CD4-positive, alpha-beta T cell treated with Interleukin-2 at 100 ng/mL for 4 hours (primary cell): ENCODE data around the gene KCNMB1.
"Not testable (repeated sequence)": the region's sequence is repeated elsewhere in the genome, so short reads cannot be mapped to it uniquely, and the experiment has no call there.

Experiments
- DNase-seq: peaks from one replicate; pipeline ENCODE4 v3.0.0-alpha.2; 2020; ENCODE audit warnings: low spot score

Gene KCNMB1

DNA sequence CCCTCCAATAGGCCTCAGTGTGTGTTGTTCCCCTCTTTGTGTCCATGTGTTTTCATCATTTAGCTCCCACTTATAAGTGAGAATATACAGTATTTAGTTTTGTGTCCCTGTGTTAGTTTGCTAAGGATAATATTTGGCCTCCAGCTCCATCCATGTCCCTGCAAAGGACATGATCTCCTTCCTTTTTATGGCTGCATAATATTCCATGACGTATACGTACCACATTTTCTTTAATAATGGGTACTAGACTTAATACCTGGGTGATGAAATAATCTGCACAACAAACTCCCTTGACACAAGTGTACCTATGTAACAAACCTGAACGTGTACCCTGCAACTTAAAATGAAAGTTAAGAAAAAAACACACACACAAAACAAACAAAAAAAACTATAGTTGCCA is 12.6 kb downstream of the KCNMB1 start:
- DNase-seq, result not testable (repeated sequence)

DNA sequence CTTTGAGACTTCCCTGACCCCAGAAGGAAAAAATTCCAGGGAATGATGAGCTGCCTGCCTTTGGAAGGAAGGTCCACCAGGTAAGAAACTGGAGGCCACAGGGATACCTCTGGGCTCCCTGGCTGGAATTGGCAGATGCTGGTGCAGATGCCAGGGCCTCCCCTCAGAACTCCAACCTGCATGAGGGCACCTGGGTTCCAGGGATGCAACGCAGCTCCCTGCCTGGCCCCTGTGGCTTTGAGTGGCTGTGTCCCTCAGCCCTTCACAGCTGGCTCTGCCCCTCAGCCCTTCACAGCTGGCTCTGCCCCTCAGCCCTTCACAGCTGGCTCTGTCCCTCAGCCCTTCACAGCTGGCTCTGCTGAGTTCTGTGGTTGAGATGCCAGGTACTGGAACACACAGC is 13.9 kb downstream of the KCNMB1 start:
- DNase-seq, result no peak

DNA sequence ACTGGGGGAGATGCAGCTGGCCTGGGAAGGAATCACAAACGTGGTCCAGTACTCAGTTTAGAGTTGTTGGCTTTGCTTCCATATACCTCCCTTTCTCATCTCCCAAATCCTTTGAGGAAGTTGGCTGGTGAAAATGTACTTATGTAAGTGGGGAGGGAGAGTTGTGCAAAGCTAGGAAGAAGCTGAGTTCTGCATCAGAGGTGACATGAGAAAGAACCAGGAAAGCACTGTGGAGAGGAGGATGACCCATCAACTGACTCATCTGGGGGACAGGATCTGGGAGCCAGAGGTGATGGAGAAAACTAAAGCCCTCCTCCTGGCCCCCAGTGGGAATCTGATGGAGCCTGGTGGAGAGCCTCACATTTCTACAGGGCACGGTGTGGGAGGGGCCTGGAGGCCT is 16.2 kb downstream of the KCNMB1 start:
- no peak for DNase-seq

DNA sequence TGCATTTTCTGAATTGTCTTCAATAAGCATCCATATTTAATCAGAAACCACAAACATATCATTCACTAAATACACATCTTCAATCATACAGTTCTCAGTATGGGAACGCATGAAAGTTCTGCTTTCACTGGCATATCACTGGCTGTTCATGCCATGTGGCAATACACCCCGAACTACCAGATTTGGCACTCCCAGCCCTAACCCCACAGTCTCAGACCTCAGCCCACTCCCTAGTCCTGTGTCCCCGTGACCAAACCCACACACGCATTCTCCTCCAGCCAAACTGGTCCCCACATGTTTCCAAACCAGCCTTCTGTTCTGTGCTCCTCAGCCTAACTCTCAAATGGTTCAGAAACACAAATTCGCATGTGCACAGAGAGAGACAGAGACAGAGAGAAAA is 20.6 kb downstream of the KCNMB1 start:
- no peak for DNase-seq

DNA sequence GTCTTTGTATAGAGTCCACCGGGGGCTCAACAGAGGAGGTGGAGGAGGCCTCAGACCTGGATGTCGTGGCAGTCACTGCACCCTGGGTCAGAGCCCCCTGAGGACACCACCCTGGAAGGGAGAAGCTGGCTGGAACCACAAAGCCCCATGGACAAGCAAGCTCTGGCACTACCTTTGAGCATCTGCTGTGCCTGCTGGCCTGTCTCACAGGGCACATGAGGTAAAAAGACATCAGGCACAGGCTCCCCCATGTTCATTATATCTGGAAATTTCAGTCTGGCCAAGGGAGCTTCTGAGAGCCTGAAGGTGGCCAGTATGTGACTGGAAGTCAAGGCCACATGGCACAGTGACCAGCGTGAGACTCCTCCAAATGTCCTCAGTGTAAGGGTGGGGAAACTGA is 22.9 kb downstream of the KCNMB1 start:
- DNase-seq, result no peak

DNA sequence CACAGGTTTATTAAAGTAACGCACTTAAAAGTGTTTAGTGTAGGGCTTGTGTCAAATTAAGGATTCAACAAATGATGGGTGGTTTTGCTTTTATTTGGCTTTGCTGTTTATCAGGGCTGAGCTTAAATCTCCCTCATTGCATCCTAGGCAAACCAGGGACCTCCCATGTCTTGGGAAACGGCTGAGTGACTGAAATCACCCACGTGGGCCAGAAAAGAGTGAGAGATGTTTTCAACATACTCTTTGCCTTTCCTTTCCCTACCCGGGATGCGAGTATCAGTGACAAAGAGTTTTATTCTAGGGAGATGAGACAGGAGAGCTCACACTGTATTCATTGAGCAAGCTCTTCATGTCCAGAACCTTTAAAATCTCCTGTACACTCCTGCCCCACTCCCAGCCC is 23.3 kb downstream of the KCNMB1 start:
- no peak for DNase-seq

DNA sequence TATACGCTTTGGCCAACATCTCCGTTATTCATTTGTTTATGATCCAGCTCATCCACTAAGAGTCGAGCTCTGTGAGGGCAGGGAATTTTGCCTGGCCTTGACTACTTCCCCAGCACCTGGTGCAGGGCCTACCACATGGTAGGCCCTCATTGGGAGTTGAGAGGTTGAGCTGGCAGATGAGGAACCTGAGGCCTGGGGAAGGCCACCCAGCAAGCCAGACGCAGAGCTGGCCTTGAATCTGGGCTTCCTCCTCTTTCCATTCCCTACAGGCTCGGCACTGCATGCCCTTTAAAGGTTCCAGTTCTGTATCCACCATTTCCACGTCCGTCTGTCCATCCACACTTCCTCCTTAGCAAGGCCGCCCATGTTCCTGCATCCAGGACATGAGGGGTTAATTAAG is 24.2 kb downstream of the KCNMB1 start:
- DNase-seq, result no peak

DNA sequence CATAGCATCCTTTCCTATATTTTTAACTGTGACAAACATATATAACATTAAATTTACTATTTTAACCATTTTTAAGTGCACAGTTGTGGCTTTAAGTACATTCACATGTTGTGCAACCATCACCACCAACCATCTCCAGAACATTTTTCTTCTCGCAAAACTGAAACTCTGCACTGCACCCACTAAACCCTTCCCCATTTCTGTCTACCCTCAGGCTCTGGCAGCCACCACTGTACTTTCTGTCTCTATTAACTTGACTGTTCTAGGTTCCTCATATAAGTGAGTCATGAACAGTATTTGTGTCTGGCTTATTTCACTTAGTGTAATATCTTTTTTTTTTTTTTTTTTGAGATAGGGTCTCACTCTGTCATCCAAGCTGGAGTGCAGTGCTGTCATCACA is 25.5 kb downstream of the KCNMB1 start:
- no peak for DNase-seq

DNA sequence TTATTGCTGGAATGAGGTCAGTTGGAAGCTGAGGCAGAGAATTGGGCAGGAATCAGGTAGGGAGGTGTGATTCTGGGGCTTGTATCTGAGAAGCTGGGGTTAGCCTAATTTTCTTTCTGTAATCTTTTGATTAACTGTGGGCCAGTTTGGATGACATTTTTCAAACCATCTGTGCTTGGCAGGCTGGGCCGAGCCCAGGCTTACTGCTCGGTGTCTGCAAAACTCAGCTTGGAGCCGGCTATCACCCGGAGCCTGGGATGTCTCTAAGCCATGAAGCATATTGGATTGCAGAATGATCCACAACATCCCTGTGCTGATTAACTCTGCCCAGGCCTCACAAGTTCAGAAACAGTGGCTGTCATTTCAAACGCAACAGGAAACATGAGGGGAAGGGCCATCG is 26.5 kb downstream of the KCNMB1 start:
- DNase-seq, result no peak

DNA sequence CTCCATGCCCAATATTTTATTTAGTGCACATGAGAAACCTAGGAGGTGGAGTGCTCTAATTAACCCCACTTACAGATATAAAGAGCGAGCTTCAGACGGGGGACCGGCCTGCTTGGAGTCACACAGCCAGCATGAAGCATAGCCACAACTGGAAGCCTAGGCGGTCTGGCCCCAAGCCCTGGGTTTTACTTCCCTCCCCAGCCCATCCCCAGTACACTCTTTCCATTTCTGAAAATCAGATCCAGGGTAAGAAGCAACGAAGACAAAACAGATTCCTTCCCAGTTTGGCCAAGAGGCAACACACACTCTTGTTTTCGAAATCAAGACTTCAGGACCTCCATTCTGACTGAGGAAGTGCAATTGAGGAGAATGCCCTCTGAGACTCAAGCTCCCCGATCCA is 27.1 kb downstream of the KCNMB1 start:
- DNase-seq, result no peak

DNA sequence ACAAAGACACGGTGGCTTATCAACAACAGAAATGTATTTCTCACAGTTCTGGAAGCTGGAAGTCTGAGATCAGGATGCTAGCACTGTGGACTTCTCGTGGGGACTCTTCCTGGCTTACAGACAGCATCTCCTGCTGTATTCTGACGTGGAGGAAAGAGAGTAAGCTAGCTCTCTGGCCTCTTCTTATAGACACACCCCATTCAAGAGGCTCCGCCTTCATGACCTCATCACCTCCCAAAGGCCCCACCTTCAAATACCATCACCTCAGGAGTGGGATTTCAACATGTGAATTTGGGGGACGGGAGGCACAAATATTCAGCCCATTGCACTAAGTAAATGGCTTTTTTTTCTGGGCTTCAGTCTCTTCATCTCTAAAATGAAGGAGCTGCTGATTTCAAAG is 27.6 kb downstream of the KCNMB1 start:
- no peak for DNase-seq

DNA sequence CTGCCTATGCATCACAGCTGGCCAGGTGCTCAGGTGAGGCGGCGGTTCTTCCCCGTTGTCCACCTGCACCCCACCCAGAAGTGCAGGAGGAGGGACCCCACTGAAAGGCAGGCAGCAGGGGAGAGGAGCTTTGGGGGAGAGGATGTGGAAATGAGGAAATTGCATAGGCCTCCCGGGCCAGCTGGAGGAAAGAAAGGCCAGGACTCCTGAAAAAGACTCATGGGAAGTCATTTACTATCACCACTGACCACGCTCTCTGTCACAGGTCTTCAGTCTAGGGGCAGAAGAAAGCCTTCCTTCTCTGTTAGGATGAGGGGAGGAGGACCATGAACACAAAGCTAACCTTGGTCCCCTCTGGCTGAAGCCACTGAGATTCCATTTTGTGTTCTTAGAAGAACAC is 28.1 kb downstream of the KCNMB1 start:
- no peak for DNase-seq

DNA sequence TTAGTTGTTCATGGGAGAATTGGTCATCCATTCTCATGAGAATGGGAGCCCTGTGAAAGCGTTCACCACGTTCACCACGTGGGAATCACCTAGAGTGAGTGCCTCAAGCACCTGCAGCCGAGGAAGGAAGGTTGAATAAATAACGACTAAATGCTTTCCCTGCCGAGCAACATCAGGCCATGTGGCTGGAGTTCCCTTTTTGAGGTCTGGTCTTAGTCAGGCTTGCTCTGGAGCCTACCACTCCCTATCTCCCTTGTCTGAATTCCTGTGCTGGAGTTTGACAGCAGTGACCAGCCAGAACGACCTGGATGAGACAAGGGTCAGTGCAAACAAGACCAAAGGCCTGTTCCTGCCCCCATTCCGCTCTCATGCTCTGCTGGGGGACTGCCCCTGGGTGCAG is 28.5 kb downstream of the KCNMB1 start:
- no peak for DNase-seq

DNA sequence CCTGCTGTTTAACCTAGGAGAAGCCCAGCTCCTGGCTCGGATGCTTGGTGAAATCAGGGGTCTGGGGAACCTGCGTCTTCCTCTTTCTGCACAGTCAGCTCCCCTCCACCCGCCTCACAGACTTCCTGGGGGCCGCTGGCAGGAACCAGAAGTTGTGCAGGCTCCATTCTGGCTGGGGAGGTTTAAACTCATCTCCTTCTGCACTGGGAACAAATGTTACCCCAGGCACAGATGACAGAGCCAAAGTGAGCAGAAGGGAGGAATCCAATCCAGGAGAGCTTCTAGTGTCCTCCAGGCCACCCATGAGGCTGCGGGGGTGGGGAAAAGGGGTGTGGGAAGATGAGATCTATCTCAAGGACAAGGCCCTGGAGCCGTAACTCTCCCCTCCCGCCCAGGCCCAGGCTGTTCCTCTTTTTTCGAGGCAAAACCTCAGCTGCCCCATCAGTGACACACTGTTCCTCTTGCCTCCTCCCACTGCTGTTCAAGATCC is 31.2 kb downstream of the KCNMB1 start:
- DNase-seq, result no peak

DNA sequence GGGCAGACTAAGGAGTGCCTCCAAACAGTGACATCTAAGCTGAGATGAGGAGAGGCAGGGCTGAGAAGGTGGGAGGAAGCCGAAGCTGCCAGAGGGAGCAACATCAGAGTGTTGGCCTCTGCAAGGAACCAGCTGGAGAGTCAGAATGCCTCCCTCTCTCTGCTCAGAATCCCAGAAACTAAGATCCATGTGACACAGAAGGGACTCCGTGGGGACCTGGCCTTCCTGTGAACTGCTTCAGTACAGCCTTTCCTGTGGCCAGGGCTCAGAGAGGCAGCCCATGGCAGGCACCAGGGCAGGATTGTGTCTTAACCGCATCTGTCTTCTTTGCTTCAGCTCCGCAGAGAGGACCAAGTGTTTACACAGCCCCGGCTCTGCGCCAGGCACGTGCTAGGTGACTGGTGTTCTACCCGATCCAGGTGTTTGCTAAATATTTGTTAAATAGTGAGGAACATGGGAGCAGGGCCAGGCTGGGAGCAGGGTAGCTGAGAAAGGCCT is 33.5 kb downstream of the KCNMB1 start:
- no peak for DNase-seq

DNA sequence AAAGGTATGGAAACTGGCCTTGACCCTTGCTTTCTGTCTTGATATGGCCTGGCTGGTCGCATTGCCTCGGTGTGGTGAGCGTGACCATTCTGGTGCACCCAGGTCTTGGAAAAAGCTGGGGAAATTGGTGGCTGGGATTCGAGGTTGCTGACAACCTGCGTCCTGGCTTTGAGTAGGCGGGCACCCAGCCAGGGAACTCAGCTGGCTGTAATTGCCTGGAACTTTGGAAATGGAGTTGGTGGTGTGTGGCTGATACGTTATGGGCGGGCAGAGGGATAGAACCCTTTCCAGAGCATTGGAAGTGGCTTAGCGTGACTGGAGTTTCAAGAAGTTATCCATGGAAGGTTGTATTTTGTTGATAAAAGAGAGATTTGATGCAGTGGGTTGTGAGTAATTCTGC is 35.2 kb downstream of the KCNMB1 start:
- no peak for DNase-seq

DNA sequence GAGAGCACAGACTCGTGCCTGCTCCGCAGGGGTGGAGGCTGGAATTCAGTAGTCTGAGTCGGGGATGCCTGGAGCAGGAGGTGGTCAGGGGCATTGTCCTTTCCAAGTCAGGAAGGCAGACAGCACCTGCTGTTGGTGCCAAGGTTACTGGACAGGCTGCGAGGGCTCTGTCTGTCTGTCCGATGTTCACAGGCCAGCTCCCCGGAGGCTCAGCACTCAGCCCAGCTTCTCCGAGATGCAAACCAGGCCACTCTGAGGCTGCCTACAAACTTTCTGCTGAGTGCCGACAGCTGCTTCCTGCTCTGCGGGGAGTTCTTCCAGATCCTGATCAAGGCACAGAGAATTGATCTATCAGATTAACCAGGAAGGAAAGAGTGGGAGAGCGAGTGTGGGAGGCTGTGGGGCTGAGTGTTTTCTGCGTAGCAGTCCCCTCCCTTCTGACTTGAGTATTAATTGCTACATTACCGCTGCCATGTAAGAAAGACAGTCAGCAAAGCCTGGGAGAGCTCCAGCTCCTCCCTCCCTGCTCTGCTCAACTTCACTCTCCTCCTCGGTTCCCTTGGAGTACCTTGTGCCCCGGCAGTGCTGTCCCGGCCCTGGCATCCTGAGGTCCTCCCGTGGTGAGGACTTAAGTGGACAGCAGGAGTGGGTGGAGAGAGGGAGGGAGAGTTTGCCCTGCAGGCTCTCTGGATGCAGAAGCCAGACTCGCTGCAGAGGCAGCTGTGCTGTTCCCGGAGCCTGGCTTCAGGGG is 36.0 kb downstream of the KCNMB1 start:
- DNase-seq, result no peak

DNA sequence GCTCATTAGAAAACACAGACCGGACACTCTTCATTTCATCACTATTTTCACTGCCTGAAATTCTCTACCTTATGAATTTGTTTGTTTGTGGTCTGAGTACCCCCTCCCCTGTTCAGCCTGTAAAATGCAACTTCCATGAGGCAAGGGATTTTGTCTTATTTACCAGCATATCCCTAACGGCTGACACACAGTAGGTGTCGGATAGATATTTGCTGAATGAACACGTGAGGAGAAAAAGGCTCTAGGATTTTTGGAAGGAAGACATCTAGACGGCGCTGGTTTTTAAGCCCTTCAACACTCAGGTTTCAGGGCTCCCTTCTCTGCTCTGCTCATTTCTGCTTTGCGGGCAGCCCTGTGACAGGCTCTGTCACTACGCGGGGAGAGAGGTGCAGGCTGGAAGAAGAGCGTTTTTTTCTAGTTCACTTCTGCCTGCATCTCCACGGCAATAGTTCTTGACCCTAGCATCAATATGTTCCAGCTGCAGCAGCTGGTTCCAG is 41.0 kb downstream of the KCNMB1 start:
- DNase-seq, result no peak

DNA sequence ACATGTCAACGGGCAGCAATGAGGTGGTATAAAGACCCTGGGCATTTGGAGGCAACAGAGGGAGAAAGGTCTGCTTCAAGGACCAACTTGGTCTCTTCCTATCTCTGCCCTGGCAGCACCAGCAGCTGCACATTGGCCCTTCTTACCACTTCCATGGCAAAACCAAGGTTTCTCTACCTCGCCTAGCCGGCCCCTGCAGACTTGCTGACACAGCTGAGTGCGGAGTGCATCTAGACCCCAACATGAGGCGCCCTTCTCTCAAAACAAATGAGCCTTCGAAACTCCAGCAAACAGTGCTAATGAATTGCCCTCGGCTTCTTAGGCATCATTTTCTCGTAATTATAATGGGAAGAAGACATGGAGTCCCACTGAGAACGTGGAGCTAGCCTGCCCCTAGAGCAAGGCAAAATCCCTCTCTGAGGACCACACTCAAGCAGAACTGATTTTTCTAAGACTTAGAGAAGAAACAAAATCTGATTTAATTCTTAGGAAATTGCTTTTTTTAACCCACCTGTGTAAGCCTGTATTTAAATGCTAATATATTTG is 42.1 kb downstream of the KCNMB1 start:
- no peak for DNase-seq

DNA sequence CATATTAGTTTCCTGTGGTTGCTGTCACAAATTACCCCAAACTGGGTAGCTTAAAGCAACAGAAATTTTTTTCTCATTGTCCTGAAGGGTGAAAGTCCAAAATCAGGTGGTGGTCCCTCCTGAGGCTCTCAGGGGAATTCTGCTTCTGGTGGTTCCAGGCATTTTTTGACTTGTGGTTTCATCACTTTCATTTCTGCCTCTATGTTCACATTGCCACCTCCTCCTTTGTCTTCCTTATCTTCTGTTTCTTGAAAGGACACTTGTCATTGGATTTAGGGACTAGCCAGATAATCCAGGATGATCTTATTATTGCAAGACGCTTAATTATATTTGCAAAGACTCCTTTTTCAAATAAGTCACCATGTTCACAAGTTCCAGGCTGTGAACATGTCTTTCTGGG is 43.2 kb downstream of the KCNMB1 start:
- no peak for DNase-seq

DNA sequence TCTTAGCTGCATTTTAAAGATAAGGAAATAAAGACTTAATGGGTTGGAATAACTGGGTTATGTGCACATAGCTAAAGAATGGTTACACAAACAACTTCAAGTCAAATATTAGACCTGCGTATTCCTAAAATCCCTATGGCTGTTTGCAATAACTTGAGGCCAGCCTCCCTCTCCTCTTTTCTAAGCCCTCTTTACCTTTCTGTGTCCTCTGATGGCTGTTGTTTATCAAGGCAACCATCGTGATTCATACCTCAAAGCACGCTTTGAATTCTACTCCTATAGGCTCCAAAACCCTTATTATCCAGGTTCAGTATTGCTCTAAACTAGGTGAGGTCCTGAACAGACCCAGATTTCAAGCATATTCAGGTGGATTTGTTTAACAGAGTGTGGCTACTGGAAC is 46.0 kb downstream of the KCNMB1 start:
- no peak for DNase-seq

DNA sequence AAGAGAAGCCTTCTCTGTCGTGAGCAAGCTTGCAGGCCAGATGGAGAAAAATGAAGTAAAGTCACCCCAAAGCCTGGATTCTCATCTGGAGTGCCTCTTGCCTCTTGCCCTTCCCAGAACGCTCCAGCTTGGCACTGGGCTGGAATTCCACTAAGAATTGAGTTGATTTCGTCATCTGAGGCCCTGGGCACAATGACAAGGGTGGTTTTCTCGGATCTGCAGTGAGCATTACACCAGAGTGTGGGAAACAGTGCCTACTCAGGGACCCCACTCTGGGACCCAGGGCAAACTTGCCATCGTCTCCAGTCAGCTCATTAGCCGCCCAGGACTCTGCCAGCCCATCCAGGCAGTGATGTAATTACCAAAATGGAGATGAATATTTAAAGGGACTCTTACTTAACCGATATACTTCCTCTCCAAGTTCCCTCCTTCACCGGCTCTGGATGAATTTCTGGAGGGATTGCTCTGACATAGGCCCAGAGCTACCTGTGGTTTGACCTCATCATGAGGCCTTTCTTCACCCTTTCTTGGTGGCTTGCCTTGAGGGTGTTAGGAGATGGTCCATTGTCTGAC is 46.9 kb downstream of the KCNMB1 start:
- DNase-seq, result no peak

DNA sequence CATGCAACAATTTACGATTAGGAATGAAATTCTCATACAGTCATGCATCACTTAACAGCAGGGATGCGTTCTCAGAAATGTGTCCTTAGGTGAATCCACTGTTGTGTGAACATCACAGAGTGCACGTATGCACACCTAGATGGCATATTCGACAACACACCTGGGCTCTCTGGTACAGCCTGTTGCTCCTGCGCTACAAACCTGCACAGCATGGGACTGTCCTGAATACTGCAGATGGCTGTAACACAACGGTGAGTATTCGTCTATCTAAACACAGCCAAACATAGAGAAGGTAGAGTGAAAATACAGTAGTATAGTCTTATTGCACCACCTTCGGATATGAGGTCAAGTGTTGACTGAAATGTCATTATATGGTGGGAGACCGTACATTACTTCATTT is 47.6 kb downstream of the KCNMB1 start:
- no peak for DNase-seq
